Measurements from ENCODE around the gene RPAP3.

RPAP3 gene

GRCh38 chr12:47746073-47746472 is 40.2 kb upstream of the RPAP3 start:
- ATAC-seq (ENCODE audit: low read depth) (no peak), DNase-seq (ENCODE audit: low spot score) (no peak)
- Histone ChIP-seq H3K27ac (ENCODE audit: poor library complexity, severe bottlenecking) (no peak overlapping the region), H3K4me1 (ENCODE audit: insufficient read depth, poor library complexity, severe bottlenecking) (peaks cover 3% of the 10 kb centered on the region), H3K36me3 (ENCODE audit: low read depth) (peaks cover 15% of the 10 kb centered on the region), H3K9me3 (ENCODE audit: severe bottlenecking) (no peaks in the 10 kb centered on the region), H3K4me3 (ENCODE audit: severe bottlenecking) (no peak overlapping the region), H3K27me3 (ENCODE audit: insufficient read depth, poor library complexity, severe bottlenecking) (no peaks in the 10 kb centered on the region)
- TF ChIP-seq CTCF (IDR thresholded peaks at IDR 0.05; ENCODE audit: poor library complexity, severe bottlenecking) = no peak

GRCh38 chr12:47745485-47746041 is 39.7 kb upstream of the RPAP3 start:
- Histone ChIP-seq H3K36me3 (ENCODE audit: low read depth) (peaks cover 10% of the 10 kb centered on the region), H3K4me3 (ENCODE audit: severe bottlenecking) (no peak overlapping the region), H3K4me1 (ENCODE audit: insufficient read depth, poor library complexity, severe bottlenecking) (peaks cover 3% of the 10 kb centered on the region), H3K27ac (ENCODE audit: poor library complexity, severe bottlenecking) (no peak overlapping the region), H3K27me3 (ENCODE audit: insufficient read depth, poor library complexity, severe bottlenecking) (no peaks in the 10 kb centered on the region), H3K9me3 (ENCODE audit: severe bottlenecking) (no peaks in the 10 kb centered on the region)
- ATAC-seq (ENCODE audit: low read depth) (no peak), DNase-seq (ENCODE audit: low spot score) (no peak)
- no peak for TF ChIP-seq CTCF (IDR thresholded peaks at IDR 0.05; ENCODE audit: poor library complexity, severe bottlenecking)

GRCh38 chr12:47744778-47745436 is 39.1 kb upstream of the RPAP3 start:
- Histone ChIP-seq H3K27me3 (ENCODE audit: insufficient read depth, poor library complexity, severe bottlenecking) (no peaks in the 10 kb centered on the region), H3K27ac (ENCODE audit: poor library complexity, severe bottlenecking) (no peak overlapping the region), H3K4me1 (ENCODE audit: insufficient read depth, poor library complexity, severe bottlenecking) (peaks cover 3% of the 10 kb centered on the region), H3K4me3 (ENCODE audit: severe bottlenecking) (no peak overlapping the region), H3K36me3 (ENCODE audit: low read depth) (peaks cover 7% of the 10 kb centered on the region), H3K9me3 (ENCODE audit: severe bottlenecking) (no peaks in the 10 kb centered on the region)
- DNase-seq (ENCODE audit: low spot score) (no peak), ATAC-seq (ENCODE audit: low read depth) (no peak)
- TF ChIP-seq CTCF (IDR thresholded peaks at IDR 0.05; ENCODE audit: poor library complexity, severe bottlenecking) = no peak

- ATAC-seq (ENCODE audit: low read depth) (peak; percentile 83), DNase-seq (ENCODE audit: low spot score) (peak; percentile 83)
- Histone ChIP-seq H3K9me3 (ENCODE audit: severe bottlenecking) (no peaks in the 10 kb centered on the region), H3K27ac (ENCODE audit: poor library complexity, severe bottlenecking) (no peak overlapping the region), H3K4me1 (ENCODE audit: insufficient read depth, poor library complexity, severe bottlenecking) (peaks cover 3% of the 10 kb centered on the region), H3K36me3 (ENCODE audit: low read depth) (peaks cover 7% of the 10 kb centered on the region), H3K27me3 (ENCODE audit: insufficient read depth, poor library complexity, severe bottlenecking) (no peaks in the 10 kb centered on the region), H3K4me3 (ENCODE audit: severe bottlenecking) (no peak overlapping the region)
- TF ChIP-seq CTCF (IDR thresholded peaks at IDR 0.05; ENCODE audit: poor library complexity, severe bottlenecking) = peak; percentile 90
These were observed 38.3 kb upstream of the RPAP3 start for GRCh38 chr12:47744005-47744651.

Data from RWPE2 (cell line).